ENCODE measurements around the gene MORC1.

The MORC1 gene

DNA sequence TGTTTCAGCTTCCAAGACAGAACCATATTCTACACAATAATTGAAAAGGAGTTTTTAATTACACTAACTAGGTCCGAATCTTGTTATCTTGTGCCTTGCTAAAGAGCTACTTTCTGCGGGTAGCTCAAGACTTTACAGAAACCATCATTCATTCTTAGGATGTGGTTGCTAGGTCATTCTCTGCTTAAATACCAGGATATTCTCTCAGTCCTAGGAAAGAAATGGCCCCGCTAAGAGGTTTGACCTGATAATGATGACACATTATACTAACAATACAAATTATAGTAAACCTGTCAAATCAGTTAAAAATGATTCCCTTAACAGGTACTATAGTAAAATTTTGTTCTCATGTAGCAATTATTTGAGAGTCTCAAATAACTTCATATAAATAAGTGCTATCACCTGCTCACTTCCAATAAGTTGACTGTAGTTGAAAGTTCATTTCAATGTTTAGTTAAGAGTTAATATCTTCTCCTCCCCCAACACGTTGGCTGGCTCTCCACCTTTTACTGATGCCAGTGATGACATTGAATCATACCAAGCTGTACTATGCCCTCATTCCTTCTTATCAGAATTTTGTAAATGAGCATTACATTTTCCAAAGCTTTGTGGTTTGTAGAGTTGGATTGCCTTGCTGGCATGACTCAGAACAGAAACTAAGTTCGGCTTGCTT, 15.0 kb upstream of the MORC1 start:
- Histone ChIP-seq H3K4me3 (ENCODE audit: low read depth in 1 of 2, low read length in 2 of 2) (no peak overlapping the region), H3K9me3 (ENCODE audit: low read length) (no peaks in the 10 kb centered on the region), H3K36me3 (ENCODE audit: insufficient read depth, low read length) (no peaks in the 10 kb centered on the region), H3K4me1 (ENCODE audit: insufficient read depth, low read length) (no peaks in the 10 kb centered on the region), H3K27me3 (ENCODE audit: control insufficient read depth in 1 of 2, insufficient read depth in 2 of 2, low read length in 2 of 2) (no peaks in the 10 kb centered on the region), H3K9ac (ENCODE audit: low read length) (no peak overlapping the region), H3K27ac (ENCODE audit: low read depth, low read length) (no peak overlapping the region)

DNA sequence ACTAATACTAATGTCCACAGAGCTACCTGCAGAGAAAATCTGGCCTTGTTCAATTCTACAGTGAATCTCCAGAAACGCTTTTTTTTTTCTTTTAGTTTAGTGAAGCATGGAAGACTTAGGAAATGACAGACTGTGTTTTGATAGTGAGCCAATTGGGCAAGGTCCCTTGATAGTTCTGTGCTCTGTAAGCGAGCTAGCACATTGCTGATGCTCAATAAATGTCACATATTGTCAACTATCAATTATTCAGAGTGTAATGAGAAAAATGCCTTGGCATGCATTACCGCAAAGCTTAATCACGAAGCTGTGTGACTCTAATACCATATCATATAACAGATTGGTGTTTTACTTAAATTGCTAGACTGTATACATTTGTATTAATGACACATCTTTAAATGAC, 13.3 kb upstream of the MORC1 start:
- Histone ChIP-seq H3K27me3 (ENCODE audit: control insufficient read depth in 1 of 2, insufficient read depth in 2 of 2, low read length in 2 of 2) (no peaks in the 10 kb centered on the region), H3K9me3 (ENCODE audit: low read length) (no peaks in the 10 kb centered on the region), H3K4me1 (ENCODE audit: insufficient read depth, low read length) (no peaks in the 10 kb centered on the region), H3K27ac (ENCODE audit: low read depth, low read length) (no peak overlapping the region), H3K9ac (ENCODE audit: low read length) (no peak overlapping the region), H3K36me3 (ENCODE audit: insufficient read depth, low read length) (no peaks in the 10 kb centered on the region), H3K4me3 (ENCODE audit: low read depth in 1 of 2, low read length in 2 of 2) (no peak overlapping the region)

DNA sequence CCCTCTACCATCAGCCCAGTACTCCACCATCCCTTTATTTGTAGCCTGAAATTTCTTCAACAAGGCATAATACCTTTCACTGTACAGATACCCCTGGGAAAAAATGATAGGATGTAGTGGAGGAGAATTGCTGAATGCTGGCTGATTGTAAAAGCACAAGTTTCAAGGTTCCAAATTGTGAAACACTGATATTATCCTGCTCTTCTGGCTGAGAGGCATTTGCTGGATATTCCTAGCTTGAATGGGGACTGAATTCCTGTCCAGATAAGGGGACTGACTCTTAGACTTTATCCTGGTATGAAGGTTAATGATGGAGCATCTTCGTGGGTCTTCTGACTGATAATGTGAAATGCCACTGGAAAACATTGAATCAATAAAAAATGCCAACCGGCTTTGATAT, 9.6 kb upstream of the MORC1 start:
- no peaks in the 10 kb centered on the region for H3K9me3 ChIP-seq (ENCODE audit: low read length)
- no peaks in the 10 kb centered on the region for H3K4me1 ChIP-seq (ENCODE audit: insufficient read depth, low read length)
- no peak overlapping the region for H3K27ac ChIP-seq (ENCODE audit: low read depth, low read length)
- H3K27me3 ChIP-seq (ENCODE audit: control insufficient read depth in 1 of 2, insufficient read depth in 2 of 2, low read length in 2 of 2), result no peaks in the 10 kb centered on the region
- H3K36me3 ChIP-seq (ENCODE audit: insufficient read depth, low read length), result no peaks in the 10 kb centered on the region
- H3K9ac ChIP-seq (ENCODE audit: low read length), result no peak overlapping the region
- no peak overlapping the region for H3K4me3 ChIP-seq (ENCODE audit: low read depth in 1 of 2, low read length in 2 of 2)

DNA sequence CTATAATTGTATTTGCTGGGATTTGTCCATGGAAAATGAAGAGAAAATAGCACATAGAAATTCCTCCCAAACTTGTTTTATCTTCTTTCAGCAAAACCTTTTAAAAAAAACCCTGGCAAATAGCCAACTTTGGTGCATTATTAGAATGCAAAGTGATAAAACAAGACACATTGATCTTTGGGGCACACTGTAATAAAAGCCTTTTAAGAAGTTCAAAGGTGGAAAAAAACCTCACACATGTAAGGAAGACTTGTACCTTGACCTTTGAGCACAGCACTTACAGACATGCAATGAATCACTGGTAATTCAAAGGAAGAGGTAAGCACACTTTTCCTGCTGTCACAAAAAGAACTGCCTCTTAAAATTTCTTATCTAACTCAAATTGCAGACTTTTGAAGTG, 8.0 kb upstream of the MORC1 start:
- Histone ChIP-seq H3K9ac (ENCODE audit: low read length) (no peak overlapping the region), H3K4me3 (ENCODE audit: low read depth in 1 of 2, low read length in 2 of 2) (no peak overlapping the region), H3K4me1 (ENCODE audit: insufficient read depth, low read length) (no peaks in the 10 kb centered on the region), H3K27me3 (ENCODE audit: control insufficient read depth in 1 of 2, insufficient read depth in 2 of 2, low read length in 2 of 2) (no peaks in the 10 kb centered on the region), H3K36me3 (ENCODE audit: insufficient read depth, low read length) (no peaks in the 10 kb centered on the region), H3K27ac (ENCODE audit: low read depth, low read length) (no peak overlapping the region), H3K9me3 (ENCODE audit: low read length) (no peaks in the 10 kb centered on the region)

DNA sequence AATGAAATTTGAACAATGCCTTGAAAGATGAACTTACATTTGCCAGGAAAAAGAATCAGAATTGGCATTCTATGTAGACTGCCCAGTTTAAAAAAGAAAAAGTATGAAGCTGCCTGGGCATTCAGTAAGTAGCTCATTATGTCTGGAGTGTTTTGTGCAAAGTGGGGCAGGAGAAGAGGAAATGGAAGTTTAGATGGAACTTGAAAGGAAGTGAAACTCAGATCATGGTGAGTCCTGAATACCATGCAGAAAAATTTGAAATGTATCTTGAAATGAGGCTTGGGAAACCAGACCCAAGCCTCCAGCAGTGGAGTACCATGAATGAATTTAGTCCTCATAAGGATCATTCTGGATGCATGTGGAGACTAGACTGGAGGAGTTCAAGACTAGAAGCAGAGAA, 4.8 kb upstream of the MORC1 start:
- Histone ChIP-seq H3K4me1 (ENCODE audit: insufficient read depth, low read length) (no peaks in the 10 kb centered on the region), H3K9me3 (ENCODE audit: low read length) (no peaks in the 10 kb centered on the region), H3K4me3 (ENCODE audit: low read depth in 1 of 2, low read length in 2 of 2) (no peak overlapping the region), H3K36me3 (ENCODE audit: insufficient read depth, low read length) (no peaks in the 10 kb centered on the region), H3K27ac (ENCODE audit: low read depth, low read length) (no peak overlapping the region), H3K27me3 (ENCODE audit: control insufficient read depth in 1 of 2, insufficient read depth in 2 of 2, low read length in 2 of 2) (no peaks in the 10 kb centered on the region), H3K9ac (ENCODE audit: low read length) (no peak overlapping the region)

DNA sequence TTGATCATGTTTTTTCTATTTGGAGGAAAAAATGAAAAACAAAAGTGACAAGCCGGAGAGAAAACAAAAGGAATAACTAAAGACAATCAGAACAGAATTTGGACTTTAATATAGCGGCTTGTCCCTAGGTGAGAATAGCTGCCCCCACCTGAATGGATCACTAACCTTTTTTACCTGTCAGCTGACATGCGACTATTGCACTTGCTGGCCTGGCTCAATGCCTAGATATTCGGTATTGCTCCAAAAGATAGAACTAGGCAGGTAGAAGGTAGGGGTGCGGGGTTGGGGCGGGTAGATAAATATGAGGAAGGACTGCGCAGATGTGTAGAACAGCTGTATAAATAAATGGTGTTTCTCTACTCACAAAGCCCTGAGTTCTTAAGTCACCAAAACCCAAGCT, 650 bp upstream of the MORC1 start:
- H3K4me3 ChIP-seq (ENCODE audit: low read depth in 1 of 2, low read length in 2 of 2), result no peak overlapping the region
- no peaks in the 10 kb centered on the region for H3K4me1 ChIP-seq (ENCODE audit: insufficient read depth, low read length)
- H3K27ac ChIP-seq (ENCODE audit: low read depth, low read length), result no peak overlapping the region
- no peaks in the 10 kb centered on the region for H3K27me3 ChIP-seq (ENCODE audit: control insufficient read depth in 1 of 2, insufficient read depth in 2 of 2, low read length in 2 of 2)
- no peak overlapping the region for H3K9ac ChIP-seq (ENCODE audit: low read length)
- H3K9me3 ChIP-seq (ENCODE audit: low read length), result no peaks in the 10 kb centered on the region
- no peaks in the 10 kb centered on the region for H3K36me3 ChIP-seq (ENCODE audit: insufficient read depth, low read length)

DNA sequence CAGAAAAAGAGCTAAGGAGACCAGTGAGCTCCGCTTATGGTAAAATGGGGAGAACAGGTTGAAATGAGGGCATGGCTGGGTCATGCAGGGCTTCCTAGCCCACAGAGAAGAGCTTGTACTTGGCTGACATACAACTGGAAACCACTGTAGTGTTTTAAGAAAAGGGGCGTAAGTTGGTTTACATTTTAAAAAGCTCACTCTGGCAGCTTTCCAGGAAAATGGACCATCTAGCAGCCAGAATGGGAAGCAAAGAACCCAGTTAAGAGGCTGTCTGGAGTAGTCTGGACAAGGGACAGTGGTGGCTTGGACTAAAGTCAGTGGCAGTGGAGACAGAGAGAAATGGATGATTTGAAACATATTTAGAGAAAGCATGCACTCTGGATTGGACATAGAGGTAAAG, 1.9 kb downstream of the MORC1 start:
- H3K4me1 ChIP-seq (ENCODE audit: insufficient read depth, low read length), result no peaks in the 10 kb centered on the region
- H3K27me3 ChIP-seq (ENCODE audit: control insufficient read depth in 1 of 2, insufficient read depth in 2 of 2, low read length in 2 of 2), result no peaks in the 10 kb centered on the region
- H3K9ac ChIP-seq (ENCODE audit: low read length), result no peak overlapping the region
- no peak overlapping the region for H3K4me3 ChIP-seq (ENCODE audit: low read depth in 1 of 2, low read length in 2 of 2)
- H3K27ac ChIP-seq (ENCODE audit: low read depth, low read length), result no peak overlapping the region
- H3K9me3 ChIP-seq (ENCODE audit: low read length), result no peaks in the 10 kb centered on the region
- H3K36me3 ChIP-seq (ENCODE audit: insufficient read depth, low read length), result no peaks in the 10 kb centered on the region

DNA sequence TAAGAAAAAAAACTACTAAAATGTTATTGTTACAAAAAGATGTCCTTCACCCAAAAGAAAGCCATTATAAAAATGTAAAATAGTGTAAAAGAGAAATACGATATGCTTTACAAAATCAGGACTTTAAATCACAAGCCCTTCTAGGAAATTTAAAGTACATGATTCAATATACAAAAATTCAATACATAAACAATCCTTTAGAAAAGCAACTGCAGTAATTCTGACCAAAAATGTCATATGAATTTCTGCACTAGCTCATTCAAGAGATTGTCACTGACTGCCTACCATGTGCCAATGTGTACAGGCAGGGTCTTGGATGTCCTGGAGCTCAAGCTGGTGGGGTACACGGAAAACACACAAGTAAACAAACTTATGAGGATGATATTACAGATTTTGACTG, 2.5 kb downstream of the MORC1 start:
- no peaks in the 10 kb centered on the region for H3K36me3 ChIP-seq (ENCODE audit: insufficient read depth, low read length)

DNA sequence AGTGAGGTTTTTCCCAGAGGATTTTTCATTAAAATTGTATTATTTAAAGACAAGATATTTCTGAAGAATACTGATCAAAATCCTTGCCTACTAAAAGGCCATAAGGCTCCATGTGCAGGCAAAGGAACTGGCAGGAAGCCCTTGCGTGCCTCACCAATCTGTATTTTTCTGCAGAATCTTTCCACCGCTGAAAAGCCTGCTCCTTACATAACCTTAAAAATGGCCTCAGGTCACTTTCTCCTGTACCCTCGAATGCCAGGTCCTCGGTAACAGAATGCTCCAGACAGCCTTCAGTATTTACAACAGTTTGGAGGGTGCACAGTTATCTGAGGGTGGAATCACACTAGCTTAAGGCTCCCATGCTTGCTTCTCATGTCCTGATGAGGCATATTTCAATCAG, 3.2 kb downstream of the MORC1 start:
- H3K9me3 ChIP-seq (ENCODE audit: low read length), result no peaks in the 10 kb centered on the region
- H3K4me1 ChIP-seq (ENCODE audit: insufficient read depth, low read length), result no peaks in the 10 kb centered on the region
- H3K27ac ChIP-seq (ENCODE audit: low read depth, low read length), result no peak overlapping the region
- no peak overlapping the region for H3K9ac ChIP-seq (ENCODE audit: low read length)
- H3K4me3 ChIP-seq (ENCODE audit: low read depth in 1 of 2, low read length in 2 of 2), result no peak overlapping the region
- H3K27me3 ChIP-seq (ENCODE audit: control insufficient read depth in 1 of 2, insufficient read depth in 2 of 2, low read length in 2 of 2), result no peaks in the 10 kb centered on the region
- H3K36me3 ChIP-seq (ENCODE audit: insufficient read depth, low read length), result no peaks in the 10 kb centered on the region

More for the DNA sequence above, 2.5 kb downstream of the MORC1 start:
- no peaks in the 10 kb centered on the region for H3K4me1 ChIP-seq (ENCODE audit: insufficient read depth, low read length)
- H3K9ac ChIP-seq (ENCODE audit: low read length), result no peak overlapping the region
- no peaks in the 10 kb centered on the region for H3K9me3 ChIP-seq (ENCODE audit: low read length)
- H3K27ac ChIP-seq (ENCODE audit: low read depth, low read length), result no peak overlapping the region
- no peaks in the 10 kb centered on the region for H3K27me3 ChIP-seq (ENCODE audit: control insufficient read depth in 1 of 2, insufficient read depth in 2 of 2, low read length in 2 of 2)
- H3K4me3 ChIP-seq (ENCODE audit: low read depth in 1 of 2, low read length in 2 of 2), result no peak overlapping the region

DNA sequence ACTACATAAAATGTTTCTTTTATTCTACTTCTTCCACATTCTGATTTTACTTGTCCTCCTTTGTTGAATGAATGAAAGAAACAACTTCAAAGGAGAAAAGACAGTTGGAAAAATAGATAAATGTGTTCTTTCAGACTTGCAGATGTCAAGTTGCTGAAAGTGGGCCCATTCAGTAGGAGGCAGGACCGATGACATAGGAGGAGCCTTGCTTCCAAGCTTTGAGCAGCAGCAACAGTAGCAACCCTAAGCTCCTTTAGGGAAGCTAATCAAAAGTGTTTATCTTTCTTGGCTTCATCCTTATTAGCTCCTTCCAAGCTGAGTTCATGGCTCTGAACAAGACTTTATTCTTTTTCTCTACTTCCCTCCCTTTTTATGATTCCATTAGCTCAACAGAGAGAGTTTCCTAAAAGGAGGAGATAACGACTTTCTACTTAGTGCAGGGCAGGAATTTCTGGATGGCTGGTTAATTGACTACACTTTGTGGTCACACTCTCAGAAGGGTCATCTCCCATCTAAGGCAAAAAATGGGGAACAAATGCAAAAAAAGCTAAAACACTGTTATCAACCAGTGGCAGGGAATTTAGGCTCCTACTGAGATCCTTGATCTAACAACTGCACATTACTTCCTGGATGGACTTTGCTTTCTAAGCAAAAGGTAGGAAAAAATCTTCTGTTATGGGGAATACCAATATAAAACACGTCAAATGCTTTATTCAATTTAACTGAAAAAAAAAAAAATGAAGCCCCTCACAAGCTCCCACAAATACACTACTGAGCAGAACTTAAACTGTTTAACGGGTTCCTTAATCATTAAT, 4.8 kb downstream of the MORC1 start:
- no peak overlapping the region for H3K4me3 ChIP-seq (ENCODE audit: low read depth in 1 of 2, low read length in 2 of 2)
- H3K27me3 ChIP-seq (ENCODE audit: control insufficient read depth in 1 of 2, insufficient read depth in 2 of 2, low read length in 2 of 2), result no peaks in the 10 kb centered on the region
- no peaks in the 10 kb centered on the region for H3K36me3 ChIP-seq (ENCODE audit: insufficient read depth, low read length)
- no peaks in the 10 kb centered on the region for H3K4me1 ChIP-seq (ENCODE audit: insufficient read depth, low read length)
- no peaks in the 10 kb centered on the region for H3K9me3 ChIP-seq (ENCODE audit: low read length)
- no peak overlapping the region for H3K9ac ChIP-seq (ENCODE audit: low read length)
- H3K27ac ChIP-seq (ENCODE audit: low read depth, low read length), result no peak overlapping the region

DNA sequence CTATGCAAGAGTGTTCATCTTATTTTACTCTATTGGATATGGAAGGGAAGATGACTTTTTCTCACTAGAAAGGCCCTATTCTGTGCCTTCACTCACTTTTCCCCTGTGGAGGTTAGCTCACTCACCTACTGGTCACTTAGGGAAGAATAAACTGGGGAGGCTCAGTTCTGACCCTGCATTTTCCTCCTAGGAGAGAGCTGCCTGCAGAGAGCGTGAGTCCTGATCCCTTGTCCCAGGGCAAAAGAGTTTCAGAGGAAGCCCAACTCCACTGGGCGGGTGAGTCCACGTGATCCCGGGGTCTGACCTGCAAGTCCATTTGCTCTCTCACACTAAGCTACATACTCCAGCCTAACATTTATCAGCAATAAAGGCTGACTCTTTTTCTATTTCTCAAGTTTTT, 8.4 kb downstream of the MORC1 start:
- Histone ChIP-seq H3K9ac (ENCODE audit: low read length) (no peak overlapping the region), H3K4me1 (ENCODE audit: insufficient read depth, low read length) (no peaks in the 10 kb centered on the region), H3K4me3 (ENCODE audit: low read depth in 1 of 2, low read length in 2 of 2) (no peak overlapping the region), H3K27ac (ENCODE audit: low read depth, low read length) (no peak overlapping the region), H3K36me3 (ENCODE audit: insufficient read depth, low read length) (no peaks in the 10 kb centered on the region), H3K27me3 (ENCODE audit: control insufficient read depth in 1 of 2, insufficient read depth in 2 of 2, low read length in 2 of 2) (no peaks in the 10 kb centered on the region), H3K9me3 (ENCODE audit: low read length) (no peaks in the 10 kb centered on the region)

Measured in muscle layer of colon (tissue), 2 donors.